ENCODE results near the gene CAMTA2. TPM values are rescaled to one million over a fixed set of nuclear protein-coding genes. Genes with fewer than 3 reads are reported as not detected.

CAMTA2 gene
- total and polyA plus RNA-seq, 9 of the 15 experiments (the other 6 are each of a cell fraction or from before 2014, with no cell fraction given): 0.24 to 25.1 (median 6.3) TPM

DNA sequence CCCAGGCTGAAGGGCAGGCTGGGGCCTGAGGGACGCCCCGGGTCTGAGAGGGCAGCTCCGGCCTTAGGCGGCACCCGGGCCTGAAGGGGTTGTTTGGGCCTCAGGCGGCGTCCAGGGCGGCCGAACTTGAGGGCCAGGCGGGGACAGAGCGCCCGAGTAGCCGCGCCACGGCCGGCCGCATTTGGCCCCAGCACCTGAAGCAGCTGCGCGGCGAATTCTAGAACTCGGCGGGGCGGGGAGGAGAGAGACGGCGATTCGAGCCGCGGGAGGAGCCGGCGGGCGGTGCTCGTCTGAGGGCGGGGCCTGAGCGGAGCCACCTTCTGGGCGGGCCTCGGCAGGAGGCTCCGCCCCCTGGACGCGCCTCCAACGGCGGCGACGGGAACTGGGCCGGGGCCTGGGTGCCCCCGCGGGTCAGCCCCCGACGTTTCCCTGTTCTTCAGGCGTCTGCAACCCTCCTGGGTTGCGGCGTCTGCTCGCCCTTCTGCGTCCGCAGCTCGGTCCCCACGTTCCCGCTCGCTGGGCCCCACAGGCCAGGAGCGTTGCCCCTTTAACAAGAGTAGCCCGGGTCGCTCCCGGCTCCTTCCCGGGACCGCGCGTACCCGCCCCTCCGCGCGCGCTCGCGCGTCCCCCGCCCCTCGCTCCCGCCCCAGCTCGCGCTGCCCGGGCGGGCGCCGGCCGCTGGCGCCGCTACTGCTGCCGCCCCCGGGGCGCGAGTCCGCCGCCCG, 10.0 kb upstream of the CAMTA2 start, which contains the start of the genes INCA1 and KIF1C (continued):
- TF ChIP-seq NR2C2 (CRISPR knock-in tag; IDR thresholded peaks at IDR 0.05): no peak
- TF ChIP-seq NR2C2 (tag; IDR thresholded peaks at IDR 0.05): no peak; the same call in 1 of the 2 replicates
- TF ChIP-seq HMG20A (CRISPR knock-in tag; conservative IDR thresholded peaks at IDR 0.05): no peak
- peak; percentile 44 for TF ChIP-seq CCNT2 (IDR thresholded peaks at IDR 0.05; ENCODE audit: borderline replicate concordance, extremely low read depth, insufficient read length, low read depth, low read length)
- TF ChIP-seq HNRNPK (IDR thresholded peaks at IDR 0.05; ENCODE audit: low read depth, low read length, poor library complexity, severe bottlenecking): no peak
- no peak for TF ChIP-seq ZNF444 (CRISPR knock-in tag; IDR thresholded peaks at IDR 0.05)
- TF ChIP-seq, protein P1, sequence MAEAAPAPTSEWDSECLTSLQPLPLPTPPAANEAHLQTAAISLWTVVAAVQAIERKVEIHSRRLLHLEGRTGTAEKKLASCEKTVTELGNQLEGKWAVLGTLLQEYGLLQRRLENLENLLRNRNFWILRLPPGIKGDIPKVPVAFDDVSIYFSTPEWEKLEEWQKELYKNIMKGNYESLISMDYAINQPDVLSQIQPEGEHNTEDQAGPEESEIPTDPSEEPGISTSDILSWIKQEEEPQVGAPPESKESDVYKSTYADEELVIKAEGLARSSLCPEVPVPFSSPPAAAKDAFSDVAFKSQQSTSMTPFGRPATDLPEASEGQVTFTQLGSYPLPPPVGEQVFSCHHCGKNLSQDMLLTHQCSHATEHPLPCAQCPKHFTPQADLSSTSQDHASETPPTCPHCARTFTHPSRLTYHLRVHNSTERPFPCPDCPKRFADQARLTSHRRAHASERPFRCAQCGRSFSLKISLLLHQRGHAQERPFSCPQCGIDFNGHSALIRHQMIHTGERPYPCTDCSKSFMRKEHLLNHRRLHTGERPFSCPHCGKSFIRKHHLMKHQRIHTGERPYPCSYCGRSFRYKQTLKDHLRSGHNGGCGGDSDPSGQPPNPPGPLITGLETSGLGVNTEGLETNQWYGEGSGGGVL (CRISPR knock-in tag; IDR thresholded peaks at IDR 0.05): no peak
- peak; percentile 65 for TF ChIP-seq JUND (IDR thresholded peaks at IDR 0.05; ENCODE audit: borderline replicate concordance, low read depth, low read length)
- no peak for TF ChIP-seq JUND (tag; IDR thresholded peaks at IDR 0.05; ENCODE audit: borderline replicate concordance, low read depth, low read length)
- no peak for TF ChIP-seq TFAM (CRISPR knock-in tag; conservative IDR thresholded peaks at IDR 0.05)
- TF ChIP-seq TCF7 (IDR thresholded peaks at IDR 0.05; ENCODE audit: borderline replicate concordance): no peak
- TF ChIP-seq PCBP1 (IDR thresholded peaks at IDR 0.05; ENCODE audit: low read depth, low read length, poor library complexity, severe bottlenecking): peak; percentile 43
- peak; percentile 79 for TF ChIP-seq RBFOX2 (IDR thresholded peaks at IDR 0.05; ENCODE audit: low read depth, low read length)
- peak; percentile 70 to 87 for TF ChIP-seq MAZ (CRISPR knock-in tag; conservative IDR thresholded peaks at IDR 0.05 in 1 of 2, IDR thresholded peaks at IDR 0.05 in 1 of 2)
- no peak for TF ChIP-seq LCOR (CRISPR knock-in tag; IDR thresholded peaks at IDR 0.05)
- peak; percentile 65 for TF ChIP-seq CTBP1 (IDR thresholded peaks at IDR 0.05; ENCODE audit: borderline replicate concordance)
- no peak for TF ChIP-seq HDAC6 (IDR thresholded peaks at IDR 0.05; ENCODE audit: low read depth, low read length)
- TF ChIP-seq TEAD1 (CRISPR knock-in tag; IDR thresholded peaks at IDR 0.05): peak in 1 of 2 experiments; percentile 24; a peak in 1 of 4 replicates
- TF ChIP-seq PTBP1 (IDR thresholded peaks at IDR 0.05; ENCODE audit: low read depth, low read length): no peak
- no peak for TF ChIP-seq ZNF24 (IDR thresholded peaks at IDR 0.05)
- peak; percentile 74 for TF ChIP-seq CXXC5 (CRISPR knock-in tag; IDR thresholded peaks at IDR 0.05)
- TF ChIP-seq POLR2G (IDR thresholded peaks at IDR 0.05; ENCODE audit: low read depth, low read length): peak; percentile 85
- TF ChIP-seq, protein P2, sequence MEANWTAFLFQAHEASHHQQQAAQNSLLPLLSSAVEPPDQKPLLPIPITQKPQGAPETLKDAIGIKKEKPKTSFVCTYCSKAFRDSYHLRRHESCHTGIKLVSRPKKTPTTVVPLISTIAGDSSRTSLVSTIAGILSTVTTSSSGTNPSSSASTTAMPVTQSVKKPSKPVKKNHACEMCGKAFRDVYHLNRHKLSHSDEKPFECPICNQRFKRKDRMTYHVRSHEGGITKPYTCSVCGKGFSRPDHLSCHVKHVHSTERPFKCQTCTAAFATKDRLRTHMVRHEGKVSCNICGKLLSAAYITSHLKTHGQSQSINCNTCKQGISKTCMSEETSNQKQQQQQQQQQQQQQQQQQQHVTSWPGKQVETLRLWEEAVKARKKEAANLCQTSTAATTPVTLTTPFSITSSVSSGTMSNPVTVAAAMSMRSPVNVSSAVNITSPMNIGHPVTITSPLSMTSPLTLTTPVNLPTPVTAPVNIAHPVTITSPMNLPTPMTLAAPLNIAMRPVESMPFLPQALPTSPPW (CRISPR knock-in tag; IDR thresholded peaks at IDR 0.05): peak; percentile 84
- TF ChIP-seq SMAD3 (CRISPR knock-in tag; conservative IDR thresholded peaks at IDR 0.05): no peak
- no peak for TF ChIP-seq ZNF146 (CRISPR knock-in tag; IDR thresholded peaks at IDR 0.05; ENCODE audit: unreplicated experiment)
- TF ChIP-seq ZNF717 (CRISPR knock-in tag; IDR thresholded peaks at IDR 0.05): no peak
- no peak for TF ChIP-seq MCM3 (IDR thresholded peaks at IDR 0.05)
